Measurements from ENCODE around the gene GNG2.

- TF ChIP-seq, protein P1, sequence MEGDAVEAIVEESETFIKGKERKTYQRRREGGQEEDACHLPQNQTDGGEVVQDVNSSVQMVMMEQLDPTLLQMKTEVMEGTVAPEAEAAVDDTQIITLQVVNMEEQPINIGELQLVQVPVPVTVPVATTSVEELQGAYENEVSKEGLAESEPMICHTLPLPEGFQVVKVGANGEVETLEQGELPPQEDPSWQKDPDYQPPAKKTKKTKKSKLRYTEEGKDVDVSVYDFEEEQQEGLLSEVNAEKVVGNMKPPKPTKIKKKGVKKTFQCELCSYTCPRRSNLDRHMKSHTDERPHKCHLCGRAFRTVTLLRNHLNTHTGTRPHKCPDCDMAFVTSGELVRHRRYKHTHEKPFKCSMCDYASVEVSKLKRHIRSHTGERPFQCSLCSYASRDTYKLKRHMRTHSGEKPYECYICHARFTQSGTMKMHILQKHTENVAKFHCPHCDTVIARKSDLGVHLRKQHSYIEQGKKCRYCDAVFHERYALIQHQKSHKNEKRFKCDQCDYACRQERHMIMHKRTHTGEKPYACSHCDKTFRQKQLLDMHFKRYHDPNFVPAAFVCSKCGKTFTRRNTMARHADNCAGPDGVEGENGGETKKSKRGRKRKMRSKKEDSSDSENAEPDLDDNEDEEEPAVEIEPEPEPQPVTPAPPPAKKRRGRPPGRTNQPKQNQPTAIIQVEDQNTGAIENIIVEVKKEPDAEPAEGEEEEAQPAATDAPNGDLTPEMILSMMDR (IDR thresholded peaks at IDR 0.05; ENCODE audit: borderline replicate concordance, extremely low read depth, low read length, poor library complexity, severe bottlenecking) = no peak
- no peak for TF ChIP-seq EZH2 (IDR thresholded peaks at IDR 0.05; ENCODE audit: borderline replicate concordance, low read depth, low read length, severe bottlenecking)
Observed at GRCh38 chr14:51821822-51822221, 38.6 kb upstream of the GNG2 start.
